ENCODE data around the gene TSPAN15. TPM values are rescaled to one million over a fixed set of nuclear protein-coding genes. Genes with fewer than 3 reads are reported as not detected.

The TSPAN15 gene
- total RNA-seq, 4 donors from 2014 or later, result 17.2 to 58.1 (median 24.4) TPM

DNA sequence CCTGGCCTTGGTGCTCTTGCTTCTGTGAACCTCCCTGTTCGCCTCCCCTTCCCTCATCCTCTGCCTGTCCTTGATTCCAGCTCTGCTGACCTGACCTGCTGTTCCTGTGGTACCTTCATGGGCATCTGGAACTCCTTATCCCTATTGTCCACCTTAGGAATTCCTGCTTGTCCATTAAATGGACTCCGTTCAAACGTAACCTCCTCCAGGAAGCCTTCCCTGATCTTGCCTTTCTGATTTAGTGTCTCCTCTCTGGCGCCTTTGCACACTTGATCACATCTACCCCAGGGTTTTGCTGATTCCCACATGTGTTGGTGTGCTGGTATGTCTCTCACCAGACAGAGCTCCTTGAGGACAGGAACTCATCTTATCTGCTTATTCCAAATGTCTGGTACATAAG lies 20.9 kb downstream of the TSPAN15 start:
- TF ChIP-seq CTCF (IDR thresholded peaks at IDR 0.05) (no peak), POLR2A (IDR thresholded peaks at IDR 0.05) (no peak)
- H3K4me3 ChIP-seq, result no peak overlapping the region
- no peaks in the 10 kb centered on the region for H3K27me3 ChIP-seq
- peaks cover 0 to 12% of the 10 kb centered on the region in 2 donors for H3K4me1 ChIP-seq
- H3K9me3 ChIP-seq, result no peaks in the 10 kb centered on the region
- DNase-seq, result no peak
- peak overlapping the region; percentile 92 to 93 for H3K27ac ChIP-seq
- intact Hi-C loops (cut with DNase I; ENCODE audit: low total_unique reads), result no loop called here
- H3K36me3 ChIP-seq, result no peaks in the 10 kb centered on the region

DNA sequence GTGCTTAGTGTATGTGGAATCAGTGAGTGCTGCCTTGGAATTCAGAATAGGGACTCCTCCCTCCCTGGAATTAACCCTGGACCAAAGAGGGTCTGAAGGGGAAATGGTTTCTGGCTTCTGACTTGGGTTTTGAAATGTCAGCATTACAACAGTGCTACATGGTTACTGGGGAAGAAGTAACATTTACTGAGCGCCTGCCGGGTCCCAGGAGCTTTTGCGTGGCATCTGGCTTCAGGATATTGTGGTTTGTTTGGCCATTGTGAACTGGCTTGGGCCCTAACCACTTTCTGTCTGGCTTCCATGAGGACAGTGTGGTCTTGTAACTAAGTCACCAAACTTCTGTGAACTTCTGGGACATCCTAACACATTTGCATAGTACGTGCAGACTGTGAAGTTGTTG lies 21.3 kb downstream of the TSPAN15 start:
- intact Hi-C loops (cut with DNase I; ENCODE audit: low total_unique reads), result no loop called here
- Histone ChIP-seq H3K4me1 (peaks cover 0 to 10% of the 10 kb centered on the region in 2 donors), H3K27me3 (no peaks in the 10 kb centered on the region), H3K36me3 (no peaks in the 10 kb centered on the region), H3K4me3 (no peak overlapping the region), H3K9me3 (no peaks in the 10 kb centered on the region), H3K27ac (peak overlapping the region; percentile 92 to 93)
- TF ChIP-seq POLR2A (IDR thresholded peaks at IDR 0.05) (no peak), CTCF (IDR thresholded peaks at IDR 0.05) (no peak)
- no peak for DNase-seq

- Histone ChIP-seq H3K27ac (peak overlapping the region; percentile 92 to 93), H3K36me3 (no peaks in the 10 kb centered on the region), H3K4me3 (no peak overlapping the region), H3K27me3 (no peaks in the 10 kb centered on the region), H3K4me1 (peaks cover 0 to 10% of the 10 kb centered on the region in 2 donors), H3K9me3 (no peaks in the 10 kb centered on the region)
- TF ChIP-seq POLR2A (IDR thresholded peaks at IDR 0.05) (no peak), CTCF (IDR thresholded peaks at IDR 0.05) (no peak)
- intact Hi-C loops (cut with DNase I; ENCODE audit: low total_unique reads), result no loop called here
- peak; percentile 54 to 74 for DNase-seq
Measured at GRCh38 chr10:69473304-69473990, 22.2 kb downstream of the TSPAN15 start.

DNA sequence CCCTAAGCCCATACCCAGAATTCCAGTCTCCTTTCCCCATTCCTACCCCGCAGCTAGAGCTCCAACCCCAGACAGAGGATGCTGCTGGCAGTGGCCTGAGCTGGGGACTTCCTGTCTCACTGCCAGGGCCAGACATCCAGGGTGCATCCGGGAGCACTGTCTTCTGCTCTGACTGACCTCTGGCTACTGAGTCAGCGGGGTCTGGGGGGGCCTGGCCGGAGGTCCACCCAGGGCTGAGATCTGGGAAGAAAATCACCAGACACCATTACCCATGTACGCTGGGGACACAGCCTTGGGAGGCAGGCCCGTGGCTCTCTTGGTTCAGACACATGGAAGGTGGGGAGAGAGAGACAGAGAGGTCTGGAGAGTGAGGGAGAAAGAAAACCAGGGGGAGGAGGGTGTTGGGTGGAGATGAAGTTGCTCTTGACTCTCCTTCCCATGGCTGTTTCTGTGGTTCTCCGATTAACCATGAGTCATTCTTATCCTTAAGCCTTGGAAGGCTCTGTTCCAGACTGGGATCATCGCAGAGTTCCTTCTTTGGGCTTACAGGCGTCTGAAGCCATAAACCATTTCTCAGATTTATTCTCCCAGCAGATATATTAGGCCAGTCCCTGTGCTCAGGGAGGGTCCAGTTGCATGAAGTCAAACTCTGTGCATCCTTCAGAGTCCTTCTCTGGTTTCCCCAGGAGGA lies 23.6 kb downstream of the TSPAN15 start:
- peak overlapping the region; percentile 92 to 93 for H3K27ac ChIP-seq
- H3K27me3 ChIP-seq, result no peaks in the 10 kb centered on the region
- DNase-seq, result peak in 1 of 2 donors; percentile 81
- H3K4me1 ChIP-seq, result peaks cover 1 to 22% of the 10 kb centered on the region in 2 donors
- no peak for TF ChIP-seq CTCF (IDR thresholded peaks at IDR 0.05)
- TF ChIP-seq POLR2A (IDR thresholded peaks at IDR 0.05), result no peak
- no peaks in the 10 kb centered on the region for H3K36me3 ChIP-seq
- H3K9me3 ChIP-seq, result no peaks in the 10 kb centered on the region
- no peak overlapping the region for H3K4me3 ChIP-seq
- intact Hi-C loops (cut with DNase I; ENCODE audit: low total_unique reads), result no loop called here

GRCh38 chr10:69475433-69475830 lies 24.2 kb downstream of the TSPAN15 start:
- DNase-seq, result no peak
- Histone ChIP-seq H3K36me3 (no peaks in the 10 kb centered on the region), H3K27me3 (no peaks in the 10 kb centered on the region), H3K4me3 (no peak overlapping the region), H3K4me1 (peaks cover 4 to 26% of the 10 kb centered on the region in 2 donors), H3K27ac (peak overlapping the region; percentile 92 to 93), H3K9me3 (no peaks in the 10 kb centered on the region)
- TF ChIP-seq CTCF (IDR thresholded peaks at IDR 0.05), result no peak
- no peak for TF ChIP-seq POLR2A (IDR thresholded peaks at IDR 0.05)
- intact Hi-C loops (cut with DNase I; ENCODE audit: low total_unique reads), result no loop called here
